Measurements from ENCODE around the gene AKAP1.

The AKAP1 gene

DNA sequence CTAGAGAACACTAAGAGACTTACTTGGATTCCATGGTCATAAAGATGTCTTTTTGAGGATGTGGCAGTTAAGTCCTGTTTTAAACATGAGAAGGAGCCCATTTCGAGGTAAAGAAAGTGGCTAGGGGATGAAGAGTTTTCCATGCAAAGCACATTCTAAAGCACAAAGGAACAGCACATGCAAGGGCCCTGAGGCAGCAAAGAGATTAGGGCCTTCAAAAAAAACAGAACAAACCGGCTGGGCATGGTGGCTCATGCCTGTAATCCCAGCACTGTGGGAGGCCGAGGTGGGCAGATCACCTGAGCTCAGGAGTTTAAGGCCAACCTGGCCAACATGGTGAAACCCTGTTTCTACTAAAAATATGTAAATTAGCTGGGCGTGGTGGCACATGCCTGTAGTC, 79.8 kb downstream of the AKAP1 start:
- Histone ChIP-seq H3K4me3 (ENCODE audit: low read length in 2 of 2) (no peak overlapping the region), H3K27me3 (ENCODE audit: control insufficient read depth in 1 of 2, insufficient read depth in 2 of 2, low read length in 2 of 2) (no peaks in the 10 kb centered on the region), H3K4me1 (ENCODE audit: control insufficient read depth, insufficient read depth, low read length) (no peaks in the 10 kb centered on the region), H3K9ac (ENCODE audit: low read length in 2 of 2) (no peak overlapping the region), H3K36me3 (ENCODE audit: control insufficient read depth in 2 of 2, insufficient read depth in 2 of 2, low read length in 2 of 2) (no peaks in the 10 kb centered on the region), H3K27ac (ENCODE audit: low read length) (no peak overlapping the region), H3K9me3 (ENCODE audit: control insufficient read depth in 2 of 2, low read length in 2 of 2) (peaks cover 0 to 2% of the 10 kb centered on the region in 2 donors)

DNA sequence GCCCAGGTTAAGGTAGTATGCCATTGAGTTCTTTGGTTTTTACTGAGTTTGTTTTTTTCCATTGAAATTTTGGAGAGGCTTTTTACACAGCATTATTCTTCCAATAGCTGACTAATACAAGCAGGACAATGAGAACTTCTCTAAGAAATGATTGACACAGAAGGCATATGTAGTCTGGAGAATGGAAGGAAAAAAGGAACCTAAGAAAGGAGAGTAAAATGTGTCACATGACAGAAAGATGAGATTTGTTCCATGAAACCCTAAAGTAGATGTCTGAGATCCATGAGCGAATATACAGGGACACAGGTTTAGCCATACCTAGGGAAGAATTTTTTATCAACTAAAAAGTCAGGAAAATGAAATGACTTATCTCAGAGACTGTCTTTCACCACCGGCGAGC, 80.7 kb downstream of the AKAP1 start:
- H3K27ac ChIP-seq (ENCODE audit: low read length): no peak overlapping the region
- H3K4me1 ChIP-seq (ENCODE audit: control insufficient read depth, insufficient read depth, low read length): no peaks in the 10 kb centered on the region
- no peak overlapping the region for H3K4me3 ChIP-seq (ENCODE audit: low read length in 2 of 2)
- no peaks in the 10 kb centered on the region for H3K27me3 ChIP-seq (ENCODE audit: control insufficient read depth in 1 of 2, insufficient read depth in 2 of 2, low read length in 2 of 2)
- H3K9me3 ChIP-seq (ENCODE audit: control insufficient read depth in 2 of 2, low read length in 2 of 2): peaks cover 0 to 2% of the 10 kb centered on the region in 2 donors
- no peak overlapping the region for H3K9ac ChIP-seq (ENCODE audit: low read length in 2 of 2)
- H3K36me3 ChIP-seq (ENCODE audit: control insufficient read depth in 2 of 2, insufficient read depth in 2 of 2, low read length in 2 of 2): no peaks in the 10 kb centered on the region

DNA sequence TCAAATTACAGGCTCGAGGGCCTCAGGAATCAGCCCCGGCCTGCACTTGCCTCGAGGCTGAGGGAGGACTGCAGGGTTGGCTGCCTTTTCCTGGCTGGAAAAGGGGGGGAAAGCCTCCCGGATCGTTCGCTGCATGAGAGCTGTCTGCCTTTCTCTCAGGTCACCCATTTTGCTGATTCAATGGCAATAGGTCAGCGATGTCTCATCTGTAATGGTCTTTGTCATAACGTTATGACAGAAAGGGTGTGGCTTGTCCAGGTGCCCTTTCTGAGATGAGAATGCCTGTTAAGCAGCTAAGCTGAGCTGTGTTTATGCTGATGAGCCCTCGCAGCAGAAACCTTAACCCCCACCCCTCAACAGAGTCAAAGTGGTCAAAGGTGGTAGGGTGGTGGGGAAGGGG, 81.8 kb downstream of the AKAP1 start:
- H3K9me3 ChIP-seq (ENCODE audit: control insufficient read depth in 2 of 2, low read length in 2 of 2): peaks cover 0 to 1% of the 10 kb centered on the region in 2 donors
- no peaks in the 10 kb centered on the region for H3K4me1 ChIP-seq (ENCODE audit: control insufficient read depth, insufficient read depth, low read length)
- no peak overlapping the region for H3K27ac ChIP-seq (ENCODE audit: low read length)
- H3K4me3 ChIP-seq (ENCODE audit: low read length in 2 of 2): no peak overlapping the region
- no peaks in the 10 kb centered on the region for H3K36me3 ChIP-seq (ENCODE audit: control insufficient read depth in 2 of 2, insufficient read depth in 2 of 2, low read length in 2 of 2)
- H3K9ac ChIP-seq (ENCODE audit: low read length in 2 of 2): no peak overlapping the region
- H3K27me3 ChIP-seq (ENCODE audit: control insufficient read depth in 1 of 2, insufficient read depth in 2 of 2, low read length in 2 of 2): no peaks in the 10 kb centered on the region

DNA sequence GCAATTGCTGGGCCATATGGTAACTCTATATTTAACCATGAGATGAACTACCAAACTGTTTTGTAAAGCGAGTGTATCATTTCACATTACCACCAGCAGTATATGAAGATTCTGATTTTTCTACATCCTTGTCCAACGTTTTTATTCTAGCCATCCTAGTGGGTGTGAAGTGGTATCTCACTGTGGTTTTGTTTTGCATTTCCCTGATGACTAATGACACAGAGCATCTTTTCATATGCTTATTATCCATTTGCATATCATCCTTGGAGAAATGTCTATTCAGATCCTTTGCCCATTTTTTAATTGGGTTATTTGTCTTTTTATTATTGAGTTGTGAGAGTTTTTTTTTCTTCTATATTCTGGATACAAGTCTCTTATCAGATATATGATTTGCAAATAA, 83.6 kb downstream of the AKAP1 start:
- no peak overlapping the region for H3K4me3 ChIP-seq (ENCODE audit: low read length in 2 of 2)
- H3K4me1 ChIP-seq (ENCODE audit: control insufficient read depth, insufficient read depth, low read length): no peaks in the 10 kb centered on the region
- H3K27me3 ChIP-seq (ENCODE audit: control insufficient read depth in 1 of 2, insufficient read depth in 2 of 2, low read length in 2 of 2): no peaks in the 10 kb centered on the region
- no peaks in the 10 kb centered on the region for H3K36me3 ChIP-seq (ENCODE audit: control insufficient read depth in 2 of 2, insufficient read depth in 2 of 2, low read length in 2 of 2)
- no peak overlapping the region for H3K27ac ChIP-seq (ENCODE audit: low read length)
- no peak overlapping the region for H3K9ac ChIP-seq (ENCODE audit: low read length in 2 of 2)
- no peaks in the 10 kb centered on the region for H3K9me3 ChIP-seq (ENCODE audit: control insufficient read depth in 2 of 2, low read length in 2 of 2)

DNA sequence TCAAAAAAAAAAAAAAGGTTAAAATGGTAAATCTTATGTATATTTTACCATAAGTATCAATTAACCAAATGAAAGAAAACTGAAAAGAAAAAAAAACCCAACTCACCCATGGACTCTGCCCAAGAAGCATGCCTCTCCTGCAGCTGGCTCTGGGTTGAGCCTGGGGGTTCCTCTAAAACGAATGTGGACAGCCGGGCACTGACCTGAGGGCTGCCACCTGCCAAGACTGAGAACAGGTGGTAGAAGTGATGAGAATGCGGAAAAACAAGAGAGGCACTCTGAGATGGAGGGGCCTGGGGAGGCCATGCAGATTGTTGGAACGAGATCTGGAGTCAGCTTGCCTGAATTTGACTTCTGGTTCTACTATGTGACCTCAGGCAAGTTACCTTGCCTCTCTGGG, 85.8 kb downstream of the AKAP1 start:
- Histone ChIP-seq H3K4me1 (ENCODE audit: control insufficient read depth, insufficient read depth, low read length) (no peaks in the 10 kb centered on the region), H3K9me3 (ENCODE audit: control insufficient read depth in 2 of 2, low read length in 2 of 2) (no peaks in the 10 kb centered on the region), H3K9ac (ENCODE audit: low read length in 2 of 2) (no peak overlapping the region), H3K27ac (ENCODE audit: low read length) (no peak overlapping the region), H3K27me3 (ENCODE audit: control insufficient read depth in 1 of 2, insufficient read depth in 2 of 2, low read length in 2 of 2) (no peaks in the 10 kb centered on the region), H3K36me3 (ENCODE audit: control insufficient read depth in 2 of 2, insufficient read depth in 2 of 2, low read length in 2 of 2) (no peaks in the 10 kb centered on the region), H3K4me3 (ENCODE audit: low read length in 2 of 2) (no peak overlapping the region)
